NCI-H187 treated with DMSO at 0.1 percent for 48 hours (cell line): Measurements from ENCODE around the gene SERP2.

Experiments used
- DNase-seq: peaks from one replicate; lab custom pipeline; 2025; lab: John Stamatoyannopoulos, UW

Gene SERP2

GRCh38 chr13:44355621-44356020, 18.0 kb upstream of the SERP2 start:
- DNase-seq = no peak

DNA sequence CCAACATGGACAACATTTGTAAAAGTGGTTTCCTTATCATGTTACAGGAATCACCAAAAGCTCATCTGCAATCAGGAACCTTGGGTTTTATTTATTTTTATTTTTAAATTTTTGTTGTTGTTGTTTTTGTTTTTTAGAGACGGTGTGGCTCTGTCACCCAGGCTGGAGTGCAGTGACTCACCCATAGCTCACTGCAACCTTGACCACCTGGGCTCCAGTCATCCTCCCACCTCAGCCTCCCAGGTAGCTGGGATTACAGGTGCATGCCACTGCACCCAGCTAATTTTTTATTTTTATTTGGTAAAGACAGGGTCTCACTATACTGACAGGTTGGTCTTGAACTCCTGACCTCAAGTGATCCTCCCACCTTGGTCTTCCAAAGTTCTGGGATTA, 13.6 kb upstream of the SERP2 start:
- no peak for DNase-seq

- no peak for DNase-seq
Measured at GRCh38 chr13:44362394-44363040, 11.1 kb upstream of the SERP2 start.

GRCh38 chr13:44363631-44364344, 9.8 kb upstream of the SERP2 start:
- DNase-seq = no peak

GRCh38 chr13:44364345-44365000, 9.2 kb upstream of the SERP2 start:
- no peak for DNase-seq

GRCh38 chr13:44365008-44365407, 8.6 kb upstream of the SERP2 start:
- DNase-seq = no peak

GRCh38 chr13:44365899-44366298, 7.7 kb upstream of the SERP2 start:
- DNase-seq = no peak

DNA sequence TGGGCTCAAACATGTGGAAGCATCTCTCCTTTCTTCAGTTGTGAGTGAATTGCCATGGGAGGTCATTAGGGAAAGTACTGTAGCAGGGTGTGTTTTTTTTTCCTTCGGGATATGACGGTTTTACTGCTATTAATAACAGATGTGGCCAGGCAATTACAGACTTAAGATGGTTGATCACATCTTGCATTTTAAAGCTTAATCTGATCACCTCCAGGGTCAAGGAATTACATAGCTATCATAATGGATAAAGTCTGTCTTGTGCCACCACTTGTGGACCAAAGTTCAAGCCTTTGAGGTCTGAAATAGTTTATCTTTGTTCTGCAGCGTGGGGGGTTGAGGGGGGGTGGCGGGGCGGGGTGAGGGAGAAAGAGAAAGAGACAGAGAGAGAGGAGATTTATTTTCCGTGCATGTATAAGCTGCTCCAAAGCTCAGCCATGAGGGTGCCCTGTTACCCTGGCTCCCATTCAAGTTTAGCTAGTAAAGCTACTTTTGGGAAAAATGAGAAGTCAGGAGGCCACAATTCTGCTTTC, 5.5 kb upstream of the SERP2 start:
- no peak for DNase-seq

GRCh38 chr13:44368599-44369368, 4.8 kb upstream of the SERP2 start:
- DNase-seq = peak; percentile 62

- DNase-seq = no peak
Measured at GRCh38 chr13:44371421-44371820, 2.2 kb upstream of the SERP2 start.

GRCh38 chr13:44373247-44373600, 400 bp upstream of the SERP2 start:
- no peak for DNase-seq

- DNase-seq = no peak
Measured at GRCh38 chr13:44374348-44374712, 706 bp downstream of the SERP2 start.

DNA sequence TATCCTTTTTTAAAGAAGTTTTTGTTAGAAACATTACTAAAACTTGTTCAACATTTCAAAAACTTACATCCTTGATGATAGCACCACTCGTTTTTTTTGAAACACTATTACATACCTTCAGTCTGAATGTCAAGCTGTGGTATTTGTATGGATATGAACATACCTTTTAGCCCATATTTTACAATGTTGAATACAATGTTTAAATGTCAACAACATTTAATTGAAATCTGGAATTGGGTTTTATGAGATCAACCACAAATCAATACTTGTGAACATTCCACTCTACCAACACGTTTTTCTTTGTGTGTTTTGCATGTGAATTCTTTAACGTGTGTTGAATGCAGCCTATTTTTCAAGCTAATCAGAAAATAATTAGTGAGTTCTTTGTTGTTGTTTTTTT, 4.7 kb downstream of the SERP2 start:
- no peak for DNase-seq

DNA sequence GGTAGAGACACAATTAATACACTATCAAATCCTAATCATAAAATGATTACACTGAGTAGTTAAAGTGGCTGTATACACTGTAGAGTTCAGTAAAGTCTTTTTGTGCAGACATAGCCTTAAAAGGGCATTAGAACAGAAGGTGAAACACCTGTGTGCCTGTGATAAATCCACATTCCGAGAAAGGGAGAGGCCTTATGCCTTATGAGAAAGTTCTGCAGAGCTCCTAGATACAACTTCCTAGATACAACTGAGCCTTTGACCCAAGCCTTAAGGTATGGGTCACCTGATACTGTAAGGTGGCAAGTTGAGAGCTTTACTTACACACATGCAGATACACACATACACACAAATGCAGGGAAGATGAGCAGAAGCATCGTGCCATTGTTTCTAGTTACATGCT, 6.3 kb downstream of the SERP2 start:
- DNase-seq = no peak

- no peak for DNase-seq
Measured at GRCh38 chr13:44380404-44381165, 7.0 kb downstream of the SERP2 start.

GRCh38 chr13:44382635-44383145, 9.1 kb downstream of the SERP2 start:
- DNase-seq = no peak

GRCh38 chr13:44383945-44384344, 10.3 kb downstream of the SERP2 start:
- no peak for DNase-seq

DNA sequence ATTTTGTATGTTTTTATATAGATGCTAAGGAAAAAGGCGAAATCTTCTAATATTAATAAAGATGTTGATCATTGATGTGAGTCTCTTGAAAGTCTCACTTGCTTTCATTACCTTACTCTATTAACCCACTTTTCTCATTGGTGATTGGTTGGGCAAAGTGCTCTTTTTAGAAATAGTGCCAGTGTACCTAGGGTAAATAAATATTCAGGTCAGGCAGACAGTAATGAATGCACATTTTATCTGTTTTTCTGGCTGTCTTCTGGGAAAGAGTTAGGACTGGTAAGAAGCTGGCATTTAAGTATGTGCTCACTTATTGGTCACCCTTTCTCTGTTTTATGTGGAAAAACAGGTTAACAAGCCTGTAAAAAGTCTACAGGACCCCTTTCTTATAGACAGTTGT, 11.2 kb downstream of the SERP2 start:
- no peak for DNase-seq

DNA sequence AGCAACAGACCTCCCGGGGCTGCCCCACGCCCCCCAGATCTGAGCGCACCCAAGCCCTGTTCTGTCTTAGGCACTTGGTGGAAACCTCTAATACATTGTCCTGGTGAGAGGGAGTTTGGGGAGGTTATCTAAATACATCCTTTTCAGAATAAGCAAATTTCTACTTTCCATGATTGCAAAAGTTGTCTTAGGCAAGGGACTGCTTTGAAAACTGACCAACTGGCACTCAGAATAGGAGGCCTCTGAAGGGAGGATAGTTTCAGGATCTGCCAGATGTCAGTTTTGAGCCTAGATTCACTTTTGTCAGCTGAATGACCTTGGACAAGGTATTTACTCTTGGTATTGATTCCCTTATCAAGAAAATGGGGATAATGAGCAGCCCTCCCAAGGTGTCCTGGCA, 11.8 kb downstream of the SERP2 start:
- no peak for DNase-seq

DNA sequence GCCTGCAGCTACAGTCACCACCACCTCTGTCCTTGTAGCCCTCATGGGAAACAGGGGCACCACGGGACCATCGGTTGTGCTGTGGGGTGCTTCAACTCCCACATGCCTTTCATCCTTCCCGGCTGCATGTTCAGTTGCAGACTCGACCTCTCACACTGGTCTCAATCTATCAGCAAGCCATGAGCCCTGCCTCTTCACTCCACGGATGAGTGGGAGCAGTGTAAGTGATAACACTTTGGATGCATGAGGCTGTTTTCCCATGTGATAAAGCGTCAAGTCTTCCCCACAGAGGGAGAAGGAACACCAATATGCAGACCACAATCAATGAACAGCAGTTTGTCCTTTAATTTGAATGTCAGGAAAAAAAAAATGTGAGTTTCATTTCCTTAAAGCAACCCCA, 12.2 kb downstream of the SERP2 start:
- DNase-seq = no peak

DNA sequence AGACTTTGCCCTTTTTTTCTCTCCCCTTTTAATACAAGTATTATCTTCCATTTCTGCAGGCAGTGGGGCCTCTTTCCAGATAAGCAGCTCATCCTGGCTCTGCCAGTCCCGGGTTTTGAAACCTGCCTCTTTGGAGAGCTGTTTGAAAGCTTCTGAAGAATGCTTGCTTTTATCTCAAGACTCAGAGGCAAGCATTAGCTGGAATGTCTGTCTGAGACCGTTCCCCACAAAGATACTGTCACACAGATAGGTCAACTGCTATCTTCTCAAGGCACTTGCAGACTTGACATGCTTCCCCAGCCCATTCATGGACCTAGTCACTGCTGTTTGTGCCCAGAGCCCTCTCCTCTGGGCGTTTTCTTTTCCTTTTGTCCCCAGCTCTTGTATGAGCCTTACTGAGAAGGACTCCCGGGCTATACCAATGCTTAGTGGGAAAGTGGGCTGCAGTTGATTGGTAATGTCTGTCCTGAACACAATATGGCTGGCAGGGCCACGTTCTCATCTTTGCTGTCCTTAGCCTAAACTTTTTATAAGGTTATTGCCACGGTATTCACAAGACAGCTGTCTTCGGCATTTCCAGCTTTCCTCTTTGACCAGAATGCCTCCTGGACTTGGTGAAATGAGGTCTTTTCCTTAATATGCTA, 13.4 kb downstream of the SERP2 start:
- DNase-seq = no peak
